ENCODE data around the gene DOCK2.
A peak's percentile ranks its signal among the peaks of the same experiment; 100 is the strongest.
"Not testable (repeated sequence)": the region's sequence is repeated elsewhere in the genome, so short reads cannot be mapped to it uniquely, and the experiment has no call there.

The DOCK2 gene

GRCh38 chr5:169637549-169638121 is 560 bp downstream of the DOCK2 start:
- DNase-seq (ENCODE audit: low spot score) = no peak

- DNase-seq (ENCODE audit: low spot score) = no peak
Observed at GRCh38 chr5:169641253-169641652, 4.2 kb downstream of the DOCK2 start.

- no peak for DNase-seq (ENCODE audit: low spot score)
Observed at GRCh38 chr5:169646856-169647255, 9.8 kb downstream of the DOCK2 start.

- no peak for DNase-seq (ENCODE audit: low spot score)
Observed at GRCh38 chr5:169647566-169647965, 10.5 kb downstream of the DOCK2 start.

GRCh38 chr5:169648725-169649310 is 11.7 kb downstream of the DOCK2 start:
- DNase-seq (ENCODE audit: low spot score) = no peak

DNA sequence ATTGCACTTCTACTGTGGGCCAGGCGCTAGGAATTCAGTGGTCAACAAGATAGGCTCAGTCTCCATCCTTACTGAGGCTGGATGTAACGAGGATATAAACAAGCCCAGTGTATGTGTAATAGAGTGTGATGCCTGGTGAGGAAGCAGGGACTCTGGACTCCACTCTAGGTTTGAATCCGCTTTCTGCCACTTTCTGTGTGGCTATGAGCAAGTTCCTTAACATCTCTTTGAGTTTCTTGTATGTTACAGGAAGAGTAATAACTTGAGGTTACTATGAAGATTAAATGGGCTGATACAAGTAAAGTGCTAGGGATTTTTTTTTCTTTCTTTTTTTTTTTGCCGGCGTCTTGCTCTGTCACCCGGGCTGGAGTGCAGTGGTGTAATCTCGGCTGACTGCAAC is 12.4 kb downstream of the DOCK2 start:
- no peak for DNase-seq (ENCODE audit: low spot score)

DNA sequence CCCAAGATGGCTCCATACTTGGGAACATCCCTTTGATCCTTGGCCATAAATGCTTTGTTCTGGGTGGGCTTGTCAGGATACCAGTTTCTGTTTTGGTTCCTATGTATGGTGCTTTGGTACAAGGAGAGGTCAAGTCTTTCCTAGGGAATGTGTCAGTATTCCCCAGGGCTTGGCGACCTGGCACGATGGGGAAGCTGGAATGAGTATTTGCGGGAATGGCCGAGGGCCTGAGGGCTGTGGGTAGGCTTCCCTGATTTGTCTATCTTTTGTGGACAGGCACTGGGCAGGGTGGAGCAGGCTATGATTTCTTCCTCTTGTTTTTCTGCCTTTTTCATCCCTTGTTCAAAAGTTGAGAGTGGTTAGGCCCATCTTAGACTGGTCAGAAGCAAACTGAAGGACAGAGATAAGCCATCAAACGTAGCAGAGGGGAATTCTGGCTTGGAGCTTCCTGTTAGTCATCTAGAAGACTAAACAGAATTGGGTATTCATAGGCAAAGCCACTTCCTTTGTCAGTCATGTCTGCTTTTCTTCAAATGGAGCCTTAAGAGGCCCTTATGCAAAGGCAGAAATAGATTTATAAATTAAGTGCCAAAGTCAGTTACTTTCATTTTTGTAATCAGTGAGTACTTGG is 13.7 kb downstream of the DOCK2 start:
- no peak for DNase-seq (ENCODE audit: low spot score)

GRCh38 chr5:169651526-169651925 is 14.5 kb downstream of the DOCK2 start:
- DNase-seq (ENCODE audit: low spot score) = no peak

- no peak for DNase-seq (ENCODE audit: low spot score)
Observed at GRCh38 chr5:169652057-169652456, 15.0 kb downstream of the DOCK2 start.

DNA sequence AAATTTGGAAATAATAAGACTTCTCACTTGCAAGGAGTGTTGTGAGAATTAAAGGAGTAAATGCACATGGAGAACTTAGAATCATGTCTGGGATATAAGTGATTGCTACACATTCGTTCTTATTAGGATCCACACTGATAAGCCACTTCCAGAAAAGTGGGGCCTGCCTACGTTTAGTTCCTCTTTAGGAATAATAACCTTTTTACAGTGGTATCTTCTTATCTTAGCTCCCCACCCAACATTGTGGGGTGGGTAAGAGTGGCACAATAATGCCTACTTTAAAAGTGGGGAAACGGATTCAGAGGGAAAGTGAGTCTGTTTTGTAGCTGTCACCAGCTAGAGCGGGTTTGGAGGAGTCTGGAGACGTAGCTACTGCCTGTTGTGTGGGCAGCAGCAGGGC is 16.0 kb downstream of the DOCK2 start:
- no peak for DNase-seq (ENCODE audit: low spot score)

GRCh38 chr5:169655353-169655752 is 18.3 kb downstream of the DOCK2 start:
- no peak for DNase-seq (ENCODE audit: low spot score)

DNA sequence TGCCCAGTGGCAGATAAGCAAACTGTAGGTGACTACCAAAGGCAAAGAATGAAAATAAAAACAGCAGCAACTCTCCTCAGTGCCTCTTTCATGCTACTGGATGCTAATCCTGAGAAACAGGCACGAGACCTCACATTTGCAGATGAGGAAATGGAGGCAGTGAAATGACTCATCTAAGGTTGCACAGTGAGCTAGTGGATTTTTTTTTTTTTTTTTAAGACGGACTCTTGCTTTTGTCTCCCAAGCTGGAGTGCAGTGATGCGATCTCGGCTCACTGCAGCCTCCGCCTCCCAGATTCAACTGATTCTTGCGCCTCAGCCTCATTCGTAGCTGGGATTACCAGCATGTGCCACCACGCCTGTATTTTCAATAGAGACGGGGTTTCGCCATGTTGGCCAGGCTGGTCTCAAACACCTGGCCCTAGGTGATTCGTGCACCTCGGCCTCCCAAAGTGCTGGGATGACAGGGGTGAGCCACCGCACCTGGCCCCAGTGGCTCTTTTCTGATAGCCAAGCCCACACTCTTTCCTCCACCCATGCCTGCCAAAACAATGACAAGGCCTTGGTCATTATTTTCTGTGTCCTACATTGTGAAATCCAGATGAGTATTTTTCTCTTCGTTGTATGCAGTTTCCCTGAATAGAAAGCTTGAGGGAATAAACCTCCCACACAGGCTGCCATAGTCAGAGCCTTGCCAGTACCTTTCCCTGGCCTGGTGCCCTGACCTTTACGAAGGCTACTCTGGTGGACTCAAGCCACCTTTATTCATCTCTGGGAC is 19.2 kb downstream of the DOCK2 start:
- no peak for DNase-seq (ENCODE audit: low spot score)

DNA sequence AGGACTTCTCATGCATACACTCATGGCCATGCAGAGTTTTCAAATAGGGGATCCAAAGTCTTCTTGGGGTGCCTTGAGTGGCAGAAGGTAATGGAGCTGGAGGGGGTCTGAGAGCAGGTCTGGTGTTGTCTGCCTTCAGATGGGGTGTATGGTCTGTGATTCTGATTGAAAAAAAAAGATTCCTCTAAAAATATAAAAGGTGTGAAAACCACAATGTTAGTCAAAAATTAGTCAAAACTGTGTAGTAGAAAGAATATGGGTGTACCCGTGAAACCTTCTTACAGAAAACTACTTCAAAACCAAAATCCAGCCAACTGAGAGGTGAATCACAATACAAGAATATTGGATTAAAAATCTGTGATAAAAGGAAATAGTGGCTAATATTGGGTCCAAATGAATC is 20.1 kb downstream of the DOCK2 start:
- no peak for DNase-seq (ENCODE audit: low spot score)

DNA sequence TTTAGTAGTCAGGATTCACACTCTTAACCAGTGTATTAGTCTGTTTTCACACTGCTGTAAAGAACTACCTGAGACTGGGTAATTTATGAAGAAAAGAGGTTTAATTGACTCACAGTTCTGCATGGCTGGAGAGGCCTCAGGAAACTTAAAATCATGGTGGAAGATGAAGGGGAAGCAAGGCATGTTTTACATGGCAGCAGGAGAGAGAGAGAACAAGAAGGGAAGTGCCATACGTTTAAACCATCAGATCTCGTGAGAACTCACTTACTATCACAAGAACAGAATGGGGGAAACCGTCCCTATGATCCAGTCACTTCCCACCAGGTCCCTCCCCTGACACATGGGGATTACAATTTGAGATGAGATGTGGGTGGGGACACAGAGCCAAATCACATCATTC is 25.4 kb downstream of the DOCK2 start:
- DNase-seq (ENCODE audit: low spot score) = not testable (repeated sequence)

GRCh38 chr5:169663537-169663936 is 26.5 kb downstream of the DOCK2 start:
- DNase-seq (ENCODE audit: low spot score) = no peak

GRCh38 chr5:169666365-169666764 is 29.3 kb downstream of the DOCK2 start:
- DNase-seq (ENCODE audit: low spot score) = no peak

- no peak for DNase-seq (ENCODE audit: low spot score)
Observed at GRCh38 chr5:169667896-169668674, 31.0 kb downstream of the DOCK2 start.

DNA sequence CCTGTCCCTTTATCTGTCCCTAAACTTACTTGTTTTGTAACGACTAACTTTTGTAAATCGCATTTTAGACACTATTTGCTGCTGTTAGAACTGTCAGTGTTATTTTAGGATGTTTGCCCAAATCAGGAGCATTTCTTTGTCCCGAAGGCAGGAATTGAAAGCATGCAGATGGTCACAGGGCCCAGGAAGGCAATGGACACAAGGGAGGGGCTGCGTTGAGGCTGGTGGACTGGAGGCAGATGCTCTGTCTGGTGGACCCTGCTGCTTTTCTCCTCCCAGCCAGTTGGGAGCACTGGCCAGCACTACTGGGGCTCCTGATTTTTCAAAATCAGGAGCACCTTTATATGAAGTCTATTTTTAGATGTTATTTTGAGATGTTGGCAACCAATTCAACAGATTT is 31.7 kb downstream of the DOCK2 start:
- DNase-seq (ENCODE audit: low spot score) = peak; percentile 67

DNA sequence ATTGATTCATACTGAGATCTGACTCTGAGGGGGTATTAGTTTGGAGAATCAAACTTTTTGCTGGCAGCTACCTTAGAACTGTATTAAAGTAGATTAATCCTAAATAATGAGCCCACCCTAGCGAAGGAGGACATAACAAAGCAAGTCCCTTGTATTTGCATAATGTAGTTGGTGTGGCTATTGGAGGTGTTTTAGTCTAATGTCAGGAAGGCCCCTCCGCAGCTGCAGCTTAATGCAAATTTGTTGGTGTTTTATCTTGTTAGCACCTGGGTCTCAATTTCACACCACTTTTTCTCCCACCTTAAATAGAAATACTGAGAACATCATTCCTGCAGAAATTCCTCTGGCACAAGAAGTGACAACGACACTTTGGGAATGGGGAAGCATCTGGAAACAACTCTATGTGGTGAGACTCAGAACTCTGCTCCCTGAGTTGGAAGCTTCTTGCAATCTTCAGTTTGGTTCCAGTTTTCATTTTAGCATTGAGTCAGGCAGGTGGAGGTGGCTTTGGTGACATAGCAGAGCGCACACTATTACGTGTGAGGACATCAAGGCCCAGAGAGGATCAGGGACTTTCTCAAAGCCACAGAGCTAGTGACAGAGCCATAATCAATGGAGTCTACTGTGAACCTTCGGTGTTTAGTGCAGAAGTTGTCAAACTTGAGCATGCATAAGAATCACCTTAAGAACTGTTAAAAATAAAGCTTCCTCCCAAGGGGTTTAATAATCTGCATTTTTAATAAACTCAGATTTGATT is 33.9 kb downstream of the DOCK2 start:
- no peak for DNase-seq (ENCODE audit: low spot score)

GRCh38 chr5:169682026-169682425 is 45.0 kb downstream of the DOCK2 start:
- DNase-seq (ENCODE audit: low spot score) = no peak

DNA sequence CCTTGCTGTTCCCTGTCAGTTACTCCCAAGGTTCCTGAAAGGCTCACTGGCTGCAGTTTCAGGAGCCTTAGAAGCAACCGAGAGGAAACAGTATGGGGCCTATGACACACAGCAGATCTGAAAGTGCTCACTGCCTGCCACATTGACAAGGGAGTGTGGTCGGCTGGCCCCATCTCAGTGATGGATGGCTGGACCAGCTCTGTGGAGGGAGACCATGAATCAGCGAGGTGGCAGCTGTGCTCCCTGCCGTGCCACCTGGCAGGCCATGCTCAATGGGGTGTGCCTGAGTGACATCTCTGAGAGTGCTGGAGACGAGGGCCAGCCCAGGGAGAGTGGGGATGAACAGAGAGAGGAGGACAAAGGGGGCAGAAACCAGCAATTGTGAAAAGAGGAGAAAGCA is 49.1 kb downstream of the DOCK2 start:
- no peak for DNase-seq (ENCODE audit: low spot score)

DNA sequence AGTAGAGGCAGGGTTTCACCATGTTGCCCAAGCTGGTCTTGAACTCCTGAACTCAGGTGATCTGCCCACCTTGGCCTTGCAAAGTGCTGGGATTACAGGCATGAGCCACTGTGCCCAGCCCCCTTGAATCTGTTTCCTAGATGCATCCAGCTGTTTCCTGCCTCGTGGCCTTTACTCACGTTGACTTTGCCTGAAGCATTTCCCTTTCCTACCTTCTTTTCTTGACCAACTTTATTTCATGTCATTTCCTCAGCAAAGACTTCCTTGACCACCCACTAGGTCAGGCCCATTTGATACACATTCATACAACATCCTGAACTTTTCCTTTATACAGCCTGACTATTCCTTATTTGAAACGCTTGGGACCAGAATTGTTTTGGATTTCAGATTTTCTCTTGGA is 51.0 kb downstream of the DOCK2 start:
- DNase-seq (ENCODE audit: low spot score) = no peak
